Measurements from ENCODE around the gene KANSL1L.

- TF ChIP-seq KDM4B (IDR thresholded peaks at IDR 0.05; ENCODE audit: borderline replicate concordance in 2 of 2, low read depth in 1 of 2) (no peak), TAF1 (IDR thresholded peaks at IDR 0.05; ENCODE audit: control insufficient read depth, extremely low read depth, insufficient read depth, low read length, severe bottlenecking) (no peak)
These were observed 84.9 kb downstream of the KANSL1L start for GRCh38 chr2:210086292-210086691.

Measured in K562 (cell line).